VCaP (cell line): Measurements from ENCODE around the gene SMIM41.

Source experiments
- H3K27ac ChIP-seq: fragments of 450-650 bp; 2 replicates; pipeline ENCODE4 v1.5.1; 2017
- TF ChIP-seq, protein P1 (sequence below): fragments of 450-650 bp; conservative IDR thresholded peaks from 2 replicates; pipeline ENCODE4 v1.5.1; 2017; ENCODE audit warnings: mild to moderate bottlenecking, moderate library complexity

SMIM41 gene

GRCh38 chr12:52052468-52053186 is 26.9 kb upstream of the SMIM41 start:
- TF ChIP-seq, protein P1, sequence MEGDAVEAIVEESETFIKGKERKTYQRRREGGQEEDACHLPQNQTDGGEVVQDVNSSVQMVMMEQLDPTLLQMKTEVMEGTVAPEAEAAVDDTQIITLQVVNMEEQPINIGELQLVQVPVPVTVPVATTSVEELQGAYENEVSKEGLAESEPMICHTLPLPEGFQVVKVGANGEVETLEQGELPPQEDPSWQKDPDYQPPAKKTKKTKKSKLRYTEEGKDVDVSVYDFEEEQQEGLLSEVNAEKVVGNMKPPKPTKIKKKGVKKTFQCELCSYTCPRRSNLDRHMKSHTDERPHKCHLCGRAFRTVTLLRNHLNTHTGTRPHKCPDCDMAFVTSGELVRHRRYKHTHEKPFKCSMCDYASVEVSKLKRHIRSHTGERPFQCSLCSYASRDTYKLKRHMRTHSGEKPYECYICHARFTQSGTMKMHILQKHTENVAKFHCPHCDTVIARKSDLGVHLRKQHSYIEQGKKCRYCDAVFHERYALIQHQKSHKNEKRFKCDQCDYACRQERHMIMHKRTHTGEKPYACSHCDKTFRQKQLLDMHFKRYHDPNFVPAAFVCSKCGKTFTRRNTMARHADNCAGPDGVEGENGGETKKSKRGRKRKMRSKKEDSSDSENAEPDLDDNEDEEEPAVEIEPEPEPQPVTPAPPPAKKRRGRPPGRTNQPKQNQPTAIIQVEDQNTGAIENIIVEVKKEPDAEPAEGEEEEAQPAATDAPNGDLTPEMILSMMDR = no peak
- peak overlapping the region; percentile 98 for H3K27ac ChIP-seq

GRCh38 chr12:52053536-52054209 is 25.8 kb upstream of the SMIM41 start:
- TF ChIP-seq, protein P1 = no peak
- H3K27ac ChIP-seq = peak overlapping the region; percentile 98

GRCh38 chr12:52054231-52054832 is 25.2 kb upstream of the SMIM41 start:
- H3K27ac ChIP-seq = peak overlapping the region; percentile 98; the same call in 1 of the 2 replicates
- TF ChIP-seq, protein P1 = no peak

DNA sequence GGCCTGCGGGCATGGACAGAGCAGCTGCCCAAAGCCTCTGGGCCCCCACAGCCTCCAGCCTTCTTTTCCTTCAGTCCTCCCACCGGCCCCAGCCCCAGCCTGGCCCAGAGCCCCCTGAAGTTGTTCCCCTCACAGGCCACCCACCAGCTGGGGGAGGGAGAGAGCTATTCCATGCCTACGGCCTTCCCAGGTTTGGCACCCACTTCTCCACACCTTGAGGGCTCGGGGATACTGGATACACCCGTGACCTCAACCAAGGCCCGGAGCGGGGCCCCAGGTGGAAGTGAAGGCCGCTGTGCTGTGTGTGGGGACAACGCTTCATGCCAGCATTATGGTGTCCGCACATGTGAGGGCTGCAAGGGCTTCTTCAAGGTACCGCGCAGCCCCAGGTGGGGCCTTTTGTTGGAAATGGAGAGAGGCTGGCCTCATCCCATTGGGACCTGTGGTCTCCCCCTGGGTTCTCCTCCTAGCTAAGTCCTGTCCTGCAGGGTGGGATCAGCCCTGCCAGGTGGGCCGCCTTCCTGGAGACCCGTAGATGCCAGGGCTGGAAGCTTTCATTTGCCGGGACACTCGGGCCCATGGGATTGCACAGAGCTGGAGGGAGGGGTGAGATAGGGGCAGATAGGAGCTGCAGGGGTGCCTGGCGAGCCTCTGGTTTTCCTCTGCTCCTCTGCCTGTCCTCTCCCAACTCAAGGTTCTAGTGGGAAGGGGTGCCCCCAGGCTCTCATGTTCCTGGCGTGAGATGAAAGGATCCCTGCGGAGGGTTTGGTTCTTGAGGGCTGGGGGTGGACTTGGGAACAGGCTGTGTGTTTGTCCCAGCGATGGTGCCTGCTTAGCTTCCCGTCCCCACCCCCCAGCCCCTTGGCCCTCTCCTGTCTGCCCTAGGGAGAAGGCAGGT is 24.4 kb upstream of the SMIM41 start:
- H3K27ac ChIP-seq = peak overlapping the region; percentile 98; the same call in 1 of the 2 replicates
- TF ChIP-seq, protein P1 = no peak

- TF ChIP-seq, protein P1 = no peak
- no peak overlapping the region for H3K27ac ChIP-seq
Measured at GRCh38 chr12:52055731-52056711, 23.5 kb upstream of the SMIM41 start.

DNA sequence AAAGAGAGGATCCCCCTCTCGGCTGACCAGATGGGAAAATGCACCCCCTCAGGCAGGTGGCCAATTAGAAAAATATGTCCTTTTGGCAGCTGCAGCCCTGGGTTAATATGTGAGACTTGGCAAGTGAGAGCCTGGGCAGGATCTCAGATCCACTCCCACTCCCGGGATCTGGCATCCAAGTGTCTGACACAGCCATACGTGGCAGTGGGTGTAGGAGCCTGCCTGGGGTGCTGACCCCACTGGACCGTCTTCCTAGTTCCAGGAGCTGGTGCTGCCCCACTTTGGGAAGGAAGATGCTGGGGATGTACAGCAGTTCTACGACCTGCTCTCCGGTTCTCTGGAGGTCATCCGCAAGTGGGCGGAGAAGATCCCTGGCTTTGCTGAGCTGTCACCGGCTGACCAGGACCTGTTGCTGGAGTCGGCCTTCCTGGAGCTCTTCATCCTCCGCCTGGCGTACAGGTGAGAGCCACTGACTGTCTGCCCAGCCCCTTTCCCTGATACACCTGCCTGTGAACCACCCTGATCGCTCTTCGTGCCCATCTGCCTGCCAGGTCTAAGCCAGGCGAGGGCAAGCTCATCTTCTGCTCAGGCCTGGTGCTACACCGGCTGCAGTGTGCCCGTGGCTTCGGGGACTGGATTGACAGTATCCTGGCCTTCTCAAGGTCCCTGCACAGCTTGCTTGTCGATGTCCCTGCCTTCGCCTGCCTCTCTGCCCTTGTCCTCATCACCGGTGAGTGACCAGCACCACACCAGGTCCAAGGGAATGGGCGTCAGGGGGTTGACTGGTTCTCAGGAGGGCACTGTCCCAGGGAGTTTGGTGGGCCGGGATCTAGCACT is 22.5 kb upstream of the SMIM41 start:
- TF ChIP-seq, protein P1 = no peak

More for the DNA sequence above, 22.5 kb upstream of the SMIM41 start:
- H3K27ac ChIP-seq = no peak overlapping the region
